PC-3 (cell line): Measurements from ENCODE around the gene DDX24. TPM values are rescaled to one million over a fixed set of nuclear protein-coding genes. Genes with fewer than 3 reads are reported as not detected.
"Not testable (repeated sequence)": the region's sequence is repeated elsewhere in the genome, so short reads cannot be mapped to it uniquely, and the experiment has no call there.

Source experiments
- ATAC-seq: fragments of 200-7000 bp; cut with Tn5 transposase; 2 replicates; pipeline ENCODE4 v1.9.1; 2020; ENCODE audit warnings: mild to moderate bottlenecking, moderate library complexity
- BruUV-seq: library from RNA; stranded (reverse); fragments of 400-500 nt; replicated peaks from 2 replicates; lab custom pipeline; 2021; lab: Mats Ljungman, UMichigan
- CTCF ChIA-PET: fragments of 300-600 bp; sonication (Branson Sonifier 250); formaldehyde crosslinking; loops from one replicate; lab custom pipeline; 2022; ENCODE audit warnings: antibody characterized with exemption; lab: Charles Lee
- POLR2A ChIA-PET: fragments of 300-600 bp; sonication (Branson Sonifier 250); formaldehyde crosslinking; loops from one replicate; lab custom pipeline; 2022; ENCODE audit warnings: antibody characterized with exemption; ENCODE audit not compliant: unreplicated experiment; lab: Charles Lee
- DNase-seq: peaks from one replicate; pipeline ENCODE4 v3.0.0-alpha.2; 2015
- H2AFZ ChIP-seq: fragments of 300-600 bp; sonication (generic); 2 replicates; pipeline ENCODE4 v1.6.0; 2016; ENCODE audit warnings: antibody characterized with exemption, low read length
- H3F3A ChIP-seq: fragments of 300-600 bp; sonication (generic); one replicate; pipeline ENCODE4 v1.6.0; 2017; ENCODE audit warnings: antibody characterized with exemption, low read length, control low read depth, mild to moderate bottlenecking; ENCODE audit not compliant: unreplicated experiment
- H3K27ac ChIP-seq: fragments of 300-600 bp; sonication (generic); 2 replicates; pipeline ENCODE4 v1.5.1; 2016; ENCODE audit warnings: mild to moderate bottlenecking, low read length
- H3K27me3 ChIP-seq: fragments of 300-600 bp; sonication (generic); 2 replicates; pipeline ENCODE4 v1.6.1; 2016; ENCODE audit warnings: low read length, mixed read lengths
- H3K36me3 ChIP-seq: fragments of 300-600 bp; sonication (generic); 2 replicates; pipeline ENCODE4 v1.6.1; 2016; ENCODE audit warnings: low read depth, mixed run types, low read length, mixed read lengths
- H3K4me1 ChIP-seq: fragments of 300-600 bp; sonication (generic); 2 replicates; pipeline ENCODE4 v1.5.1; 2016; ENCODE audit warnings: low read length; ENCODE audit not compliant: insufficient read depth
- H3K4me2 ChIP-seq: fragments of 300-600 bp; sonication (generic); 2 replicates; pipeline ENCODE4 v1.6.0; 2016; ENCODE audit warnings: low read length
- H3K4me3 ChIP-seq: fragments of 300-600 bp; sonication (generic); 2 replicates; pipeline ENCODE4 v1.5.1; 2016; ENCODE audit warnings: mild to moderate bottlenecking, low read length, mixed read lengths
- H3K79me2 ChIP-seq: fragments of 300-600 bp; sonication (generic); 2 replicates; pipeline ENCODE4 v1.6.1; 2017; ENCODE audit warnings: low read length, mixed read lengths
- H3K9ac ChIP-seq: fragments of 300-600 bp; sonication (generic); 2 replicates; pipeline ENCODE4 v1.6.0; 2016; ENCODE audit warnings: mild to moderate bottlenecking, low read length
- H3K9me2 ChIP-seq: fragments of 300-600 bp; sonication (generic); replicated peaks from 2 replicates; pipeline ENCODE4 v1.6.1; 2016; ENCODE audit warnings: mixed run types, low read length, mixed read lengths
- H3K9me3 ChIP-seq: fragments of 300-600 bp; sonication (generic); 2 replicates; pipeline ENCODE4 v1.6.1; 2016; ENCODE audit warnings: low read length, mixed read lengths
- H4K20me1 ChIP-seq: fragments of 300-600 bp; sonication (generic); 2 replicates; pipeline ENCODE4 v1.6.1; 2016; ENCODE audit warnings: low read length, mixed read lengths
- CTCF ChIP-seq: fragments of 300-600 bp; sonication (generic); conservative IDR thresholded peaks from 2 replicates; pipeline ENCODE4 v1.5.1; 2017; ENCODE audit warnings: antibody characterized with exemption, low read depth, mild to moderate bottlenecking, low read length
- EZH2 ChIP-seq: fragments of 300-600 bp; sonication (generic); IDR thresholded peaks from one replicate; pipeline ENCODE4 v1.6.1; 2017; ENCODE audit warnings: antibody characterized with exemption, mild to moderate bottlenecking, low read length; ENCODE audit not compliant: unreplicated experiment
- EZH2phosphoT487 ChIP-seq: fragments of 300-600 bp; sonication (generic); IDR thresholded peaks from 2 replicates; pipeline ENCODE4 v1.6.1; 2018; ENCODE audit warnings: mild to moderate bottlenecking, antibody characterized with exemption, low read length, borderline replicate concordance
- intact Hi-C: fragments of 100-400 bp; cut with micrococcal nuclease; formaldehyde crosslinking; loops from 2 replicates; pipeline ENCODE4 v1.9.0; 2023
- total RNA-seq: library from RNA; depleted of rRNA; stranded (reverse); fragments of >200 nt; gene quantifications from 2 replicates; pipeline ENCODE4 v1.2.3, GENCODE V29; 2014

DDX24 gene
- total RNA-seq, 1 experiment from 2014 or later = 120 TPM

- Histone ChIP-seq H3K27me3 (no peaks in the 10 kb centered on the region), H3F3A (no peaks in the 10 kb centered on the region), H3K9me3 (peaks cover 9% of the 10 kb centered on the region; the same call in 1 of the 2 replicates), H3K79me2 (peaks cover 98% of the 10 kb centered on the region), H3K9me2 (no peaks in the 10 kb centered on the region), H3K27ac (no peak overlapping the region), H2AFZ (no peak overlapping the region), H3K9ac (no peak overlapping the region), H3K4me2 (peak overlapping the region; percentile 87), H3K4me1 (peaks cover 36% of the 10 kb centered on the region), H3K4me3 (peak overlapping the region; percentile 92), H3K36me3 (peaks cover 59% of the 10 kb centered on the region), H4K20me1 (peaks cover 39% of the 10 kb centered on the region)
- TF ChIP-seq EZH2phosphoT487 = no peak
- TF ChIP-seq EZH2 = no peak
- TF ChIP-seq CTCF = no peak
- ChIA-PET CTCF (no interaction called here), POLR2A (no interaction called here)
- intact Hi-C loops = no loop called here
- no peak for DNase-seq
- ATAC-seq = no peak
- BruUV-seq = no TSS peak
Measured at GRCh38 chr14:94077111-94077821, 3.7 kb downstream of the DDX24 start.

- intact Hi-C loops = no loop called here
- Histone ChIP-seq H3K27me3 (no peaks in the 10 kb centered on the region), H3K4me3 (no peak overlapping the region), H4K20me1 (peaks cover 39% of the 10 kb centered on the region), H3K9me2 (no peaks in the 10 kb centered on the region), H2AFZ (no peak overlapping the region), H3K27ac (no peak overlapping the region), H3K79me2 (peaks cover 100% of the 10 kb centered on the region), H3F3A (no peaks in the 10 kb centered on the region), H3K4me1 (peaks cover 28% of the 10 kb centered on the region), H3K9ac (no peak overlapping the region), H3K4me2 (no peak overlapping the region), H3K9me3 (peaks cover 9% of the 10 kb centered on the region; the same call in 1 of the 2 replicates), H3K36me3 (peaks cover 61% of the 10 kb centered on the region)
- ATAC-seq (no peak), DNase-seq (no peak)
- ChIA-PET POLR2A (no interaction called here), CTCF (no interaction called here)
- no TSS peak for BruUV-seq
- no peak for TF ChIP-seq EZH2
Measured at GRCh38 chr14:94075008-94075407, 6.0 kb downstream of the DDX24 start.

- Histone ChIP-seq H3K27ac (no peak overlapping the region), H3K36me3 (peaks cover 61% of the 10 kb centered on the region), H3K27me3 (no peaks in the 10 kb centered on the region), H3K4me1 (peaks cover 23% of the 10 kb centered on the region), H3K4me3 (no peak overlapping the region), H3K9me3 (peaks cover 9% of the 10 kb centered on the region; the same call in 1 of the 2 replicates), H3F3A (no peaks in the 10 kb centered on the region), H3K9ac (no peak overlapping the region), H3K79me2 (peaks cover 100% of the 10 kb centered on the region), H2AFZ (no peak overlapping the region), H4K20me1 (peaks cover 35% of the 10 kb centered on the region), H3K9me2 (no peaks in the 10 kb centered on the region), H3K4me2 (no peak overlapping the region)
- POLR2A ChIA-PET = no interaction called here
- intact Hi-C loops = no loop called here
- no peak for ATAC-seq
- no TSS peak for BruUV-seq
- TF ChIP-seq CTCF (no peak), EZH2 (no peak), EZH2phosphoT487 (no peak)
- DNase-seq = no peak
- CTCF ChIA-PET = no interaction called here
Measured at GRCh38 chr14:94074534-94074933, 6.5 kb downstream of the DDX24 start.

GRCh38 chr14:94072076-94072475 is 8.9 kb downstream of the DDX24 start:
- H3K9me2 ChIP-seq, H3F3A ChIP-seq, H2AFZ ChIP-seq, H3K4me1 ChIP-seq, CTCF ChIA-PET, ATAC-seq, intact Hi-C loops, BruUV-seq, H3K9me3 ChIP-seq, DNase-seq, POLR2A ChIA-PET, H3K4me2 ChIP-seq, H3K27ac ChIP-seq, H3K9ac ChIP-seq, H3K27me3 ChIP-seq, H3K4me3 ChIP-seq: not testable (repeated sequence)
- peaks cover 100% of the 10 kb centered on the region for H3K79me2 ChIP-seq
- peaks cover 37% of the 10 kb centered on the region for H3K36me3 ChIP-seq
- peaks cover 19% of the 10 kb centered on the region for H4K20me1 ChIP-seq
